HUDEP-2 (cell line): ENCODE measurements around the gene KCTD15.

ENCODE experiments used
- DNase-seq, 76 experiments: peaks; one replicate each; lab custom pipeline; 2025; ENCODE audit not compliant: unreplicated experiment in 76 of 76; lab: John Stamatoyannopoulos, UW

Gene KCTD15

GRCh38 chr19:33770107-33770506 lies 26.6 kb upstream of the KCTD15 start:
- no peak for DNase-seq

- peak in 64 of 76 experiments; percentile 7 to 81 (median 53) for DNase-seq
Measured at GRCh38 chr19:33771384-33772101, 25.1 kb upstream of the KCTD15 start.

GRCh38 chr19:33772102-33772857 lies 24.4 kb upstream of the KCTD15 start:
- DNase-seq: no peak

- no peak for DNase-seq
Measured at GRCh38 chr19:33772858-33773180, 23.9 kb upstream of the KCTD15 start.

- DNase-seq: peak in 2 of 76 experiments; percentile 10 to 13
Measured at GRCh38 chr19:33773704-33774624, 22.7 kb upstream of the KCTD15 start.

GRCh38 chr19:33774751-33775150 lies 21.9 kb upstream of the KCTD15 start:
- DNase-seq: no peak

- no peak for DNase-seq
Measured at GRCh38 chr19:33775731-33776487, 20.8 kb upstream of the KCTD15 start.

- no peak for DNase-seq
Measured at GRCh38 chr19:33777351-33777750, 19.3 kb upstream of the KCTD15 start.

GRCh38 chr19:33777753-33778088 lies 18.9 kb upstream of the KCTD15 start:
- DNase-seq: no peak

GRCh38 chr19:33778089-33778791 lies 18.4 kb upstream of the KCTD15 start:
- peak in 72 of 76 experiments; percentile 24 to 94 (median 80) for DNase-seq

GRCh38 chr19:33779849-33780248 lies 16.8 kb upstream of the KCTD15 start:
- no peak for DNase-seq

- DNase-seq: no peak
Measured at GRCh38 chr19:33780251-33780650, 16.4 kb upstream of the KCTD15 start.

GRCh38 chr19:33780746-33781145 lies 15.9 kb upstream of the KCTD15 start:
- DNase-seq: no peak

- no peak for DNase-seq
Measured at GRCh38 chr19:33781415-33781935, 15.2 kb upstream of the KCTD15 start.

GRCh38 chr19:33781996-33782395 lies 14.7 kb upstream of the KCTD15 start:
- DNase-seq: no peak

GRCh38 chr19:33784432-33784831 lies 12.2 kb upstream of the KCTD15 start:
- no peak for DNase-seq

GRCh38 chr19:33785795-33786194 lies 10.9 kb upstream of the KCTD15 start:
- no peak for DNase-seq

GRCh38 chr19:33788676-33789075 lies 8.0 kb upstream of the KCTD15 start:
- no peak for DNase-seq

GRCh38 chr19:33789344-33789743 lies 7.3 kb upstream of the KCTD15 start:
- DNase-seq: no peak
